Measurements from ENCODE around the gene ESYT3. TPM values are rescaled to one million over a fixed set of nuclear protein-coding genes. Genes with fewer than 3 reads are reported as not detected.

ESYT3 gene
- total RNA-seq, 1 experiment from 2014 or later = 6.4 TPM

GRCh38 chr3:138435840-138436239 is 1.4 kb downstream of the ESYT3 start:
- Histone ChIP-seq H2AFZ (no peak overlapping the region), H3K4me1 (replicated peaks; ENCODE audit: insufficient read depth) (no peaks in the 10 kb centered on the region), H3K27me3 (ENCODE audit: insufficient read depth, low read depth) (no peaks in the 10 kb centered on the region), H3K9me3 (ENCODE audit: insufficient read depth, low read depth) (peaks cover 6% of the 10 kb centered on the region; the same call in 1 of the 2 replicates), H4K20me1 (ENCODE audit: insufficient read depth) (no peaks in the 10 kb centered on the region), H3K27ac (no peak overlapping the region), H3K36me3 (ENCODE audit: low read depth) (no peaks in the 10 kb centered on the region), H3K4me3 (no peak overlapping the region), H3F3A (ENCODE audit: insufficient read depth, low read depth) (peaks cover 8% of the 10 kb centered on the region), H3K79me2 (ENCODE audit: low read depth) (no peaks in the 10 kb centered on the region), H3K4me2 (peak overlapping the region; percentile 99), H3K9me2 (ENCODE audit: insufficient read depth) (no peaks in the 10 kb centered on the region)
- DNase-seq = no peak
- intact Hi-C loops (cut with micrococcal nuclease; ENCODE audit: unreplicated experiment) = no loop called here
- no TSS peak for BruUV-seq (replicated peaks)
- ChIA-PET POLR2A (ENCODE audit: unreplicated experiment) (no interaction called here), CTCF (no interaction called here)
- TF ChIP-seq, protein P1, sequence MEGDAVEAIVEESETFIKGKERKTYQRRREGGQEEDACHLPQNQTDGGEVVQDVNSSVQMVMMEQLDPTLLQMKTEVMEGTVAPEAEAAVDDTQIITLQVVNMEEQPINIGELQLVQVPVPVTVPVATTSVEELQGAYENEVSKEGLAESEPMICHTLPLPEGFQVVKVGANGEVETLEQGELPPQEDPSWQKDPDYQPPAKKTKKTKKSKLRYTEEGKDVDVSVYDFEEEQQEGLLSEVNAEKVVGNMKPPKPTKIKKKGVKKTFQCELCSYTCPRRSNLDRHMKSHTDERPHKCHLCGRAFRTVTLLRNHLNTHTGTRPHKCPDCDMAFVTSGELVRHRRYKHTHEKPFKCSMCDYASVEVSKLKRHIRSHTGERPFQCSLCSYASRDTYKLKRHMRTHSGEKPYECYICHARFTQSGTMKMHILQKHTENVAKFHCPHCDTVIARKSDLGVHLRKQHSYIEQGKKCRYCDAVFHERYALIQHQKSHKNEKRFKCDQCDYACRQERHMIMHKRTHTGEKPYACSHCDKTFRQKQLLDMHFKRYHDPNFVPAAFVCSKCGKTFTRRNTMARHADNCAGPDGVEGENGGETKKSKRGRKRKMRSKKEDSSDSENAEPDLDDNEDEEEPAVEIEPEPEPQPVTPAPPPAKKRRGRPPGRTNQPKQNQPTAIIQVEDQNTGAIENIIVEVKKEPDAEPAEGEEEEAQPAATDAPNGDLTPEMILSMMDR (conservative IDR thresholded peaks at IDR 0.05) = no peak
- no peak for TF ChIP-seq EZH2 (IDR thresholded peaks at IDR 0.05; ENCODE audit: low read depth)

- no peaks in the 10 kb centered on the region for H4K20me1 ChIP-seq (ENCODE audit: insufficient read depth)
- no peaks in the 10 kb centered on the region for H3K79me2 ChIP-seq (ENCODE audit: low read depth)
- H3K4me1 ChIP-seq (replicated peaks; ENCODE audit: insufficient read depth) = no peaks in the 10 kb centered on the region
- no peaks in the 10 kb centered on the region for H3K27me3 ChIP-seq (ENCODE audit: insufficient read depth, low read depth)
- BruUV-seq (replicated peaks) = no TSS peak
- H3K9me3 ChIP-seq (ENCODE audit: insufficient read depth, low read depth) = peaks cover 6% of the 10 kb centered on the region; the same call in 1 of the 2 replicates
- no peak overlapping the region for H3K27ac ChIP-seq
- no peaks in the 10 kb centered on the region for H3K9me2 ChIP-seq (ENCODE audit: insufficient read depth)
- CTCF ChIA-PET = interaction anchor here (0.9 kb wide), 1 partner anchor 478 kb away, joined by 3 read pairs; no protein-coding TSS in a partner anchor
- intact Hi-C loops (cut with micrococcal nuclease; ENCODE audit: unreplicated experiment) = no loop called here
- POLR2A ChIA-PET (ENCODE audit: unreplicated experiment) = no interaction called here
- H3K4me2 ChIP-seq = no peak overlapping the region
- TF ChIP-seq EZH2 (IDR thresholded peaks at IDR 0.05; ENCODE audit: low read depth) = no peak
- TF ChIP-seq, protein P1 (conservative IDR thresholded peaks at IDR 0.05) = no peak
- no peak overlapping the region for H2AFZ ChIP-seq
- H3K4me3 ChIP-seq = no peak overlapping the region
- no peaks in the 10 kb centered on the region for H3K36me3 ChIP-seq (ENCODE audit: low read depth)
- DNase-seq = no peak
- peaks cover 8% of the 10 kb centered on the region for H3F3A ChIP-seq (ENCODE audit: insufficient read depth, low read depth)
These were observed 2.9 kb downstream of the ESYT3 start for GRCh38 chr3:138437281-138437680.

DNA sequence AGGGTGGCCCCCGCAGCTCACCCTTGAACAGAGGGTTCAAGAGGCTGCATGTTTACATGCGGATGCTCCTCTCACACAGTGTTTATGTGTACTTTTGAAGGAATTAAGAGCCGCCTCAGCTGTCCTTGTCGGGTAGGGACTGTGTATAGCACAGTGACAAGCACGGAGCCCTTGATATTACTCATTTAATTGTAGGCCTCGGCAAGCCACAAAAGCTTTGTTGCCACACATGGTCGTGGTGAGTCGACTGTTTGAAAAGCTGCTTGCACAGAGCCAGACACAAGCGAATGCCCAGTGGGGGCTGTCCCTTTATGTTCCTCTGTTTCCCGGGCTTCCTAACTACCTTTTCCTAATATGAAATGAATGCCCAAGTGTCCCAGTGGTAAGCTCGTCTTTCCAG is 4.5 kb downstream of the ESYT3 start:
- BruUV-seq (replicated peaks) = no TSS peak
- Histone ChIP-seq H3K27me3 (ENCODE audit: insufficient read depth, low read depth) (no peaks in the 10 kb centered on the region), H3K79me2 (ENCODE audit: low read depth) (no peaks in the 10 kb centered on the region), H3K27ac (no peak overlapping the region), H3K9me2 (ENCODE audit: insufficient read depth) (no peaks in the 10 kb centered on the region), H4K20me1 (ENCODE audit: insufficient read depth) (no peaks in the 10 kb centered on the region), H3F3A (ENCODE audit: insufficient read depth, low read depth) (peaks cover 7% of the 10 kb centered on the region), H3K4me3 (no peak overlapping the region), H3K9me3 (ENCODE audit: insufficient read depth, low read depth) (peaks cover 2% of the 10 kb centered on the region; the same call in 1 of the 2 replicates), H3K36me3 (ENCODE audit: low read depth) (no peaks in the 10 kb centered on the region), H3K4me1 (replicated peaks; ENCODE audit: insufficient read depth) (no peaks in the 10 kb centered on the region), H2AFZ (no peak overlapping the region), H3K4me2 (no peak overlapping the region)
- DNase-seq = no peak
- POLR2A ChIA-PET (ENCODE audit: unreplicated experiment) = no interaction called here
- CTCF ChIA-PET = no interaction called here
- TF ChIP-seq, protein P1 (conservative IDR thresholded peaks at IDR 0.05) = no peak
- no peak for TF ChIP-seq EZH2 (IDR thresholded peaks at IDR 0.05; ENCODE audit: low read depth)
- intact Hi-C loops (cut with micrococcal nuclease; ENCODE audit: unreplicated experiment) = no loop called here

Data from PC-9 (cell line).